NB4 (cell line): ENCODE results near the gene CD244.

Experiments
- POLR2A ChIP-seq: IDR thresholded peaks from 2 replicates; pipeline ENCODE4 v1.6.1; 2011; ENCODE audit warnings: mild to moderate bottlenecking; ENCODE audit not compliant: insufficient read length; ENCODE audit errors: extremely low read depth
- TF ChIP-seq, protein P1 (sequence below): IDR thresholded peaks from one replicate; pipeline ENCODE4 v1.5.1; 2012; ENCODE audit warnings: low read depth, low read length
- TF ChIP-seq, protein P2 (sequence below): IDR thresholded peaks from 2 replicates; pipeline ENCODE4 v1.6.1; 2011; ENCODE audit warnings: low read depth, low read length

DNA sequence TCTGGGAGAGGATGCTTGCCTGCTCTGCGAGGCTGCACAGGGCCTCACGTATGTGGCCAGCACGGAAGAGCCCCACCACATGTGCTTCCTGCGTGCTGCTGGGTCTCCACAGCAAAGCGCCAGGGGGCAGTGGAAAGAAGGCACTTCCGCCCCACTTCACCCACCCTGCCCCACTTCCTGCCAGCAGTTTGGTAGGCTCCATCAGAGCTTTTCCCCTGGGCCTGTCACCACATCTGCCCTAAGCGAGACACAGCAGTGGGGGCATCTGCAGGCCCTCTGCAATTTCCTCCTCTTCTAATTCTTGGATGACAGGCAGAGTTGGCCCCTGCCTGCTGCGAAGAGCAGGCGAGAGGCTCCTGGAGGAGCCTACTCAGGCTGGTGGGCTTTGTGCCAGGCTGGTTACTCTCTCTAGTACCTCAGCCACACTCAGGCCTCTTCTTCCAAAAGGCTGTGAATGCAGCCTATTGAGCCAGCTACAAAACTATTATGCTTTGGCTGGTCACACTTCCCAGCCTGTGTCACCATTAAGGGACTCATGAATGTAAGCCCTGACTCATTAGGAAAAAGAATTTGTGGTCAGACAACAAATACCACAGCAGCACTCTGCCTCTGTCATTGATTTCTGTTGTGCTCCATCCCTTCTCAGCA, 25.0 kb downstream of the CD244 start:
- TF ChIP-seq POLR2A = peak; percentile 18
- TF ChIP-seq, protein P1, sequence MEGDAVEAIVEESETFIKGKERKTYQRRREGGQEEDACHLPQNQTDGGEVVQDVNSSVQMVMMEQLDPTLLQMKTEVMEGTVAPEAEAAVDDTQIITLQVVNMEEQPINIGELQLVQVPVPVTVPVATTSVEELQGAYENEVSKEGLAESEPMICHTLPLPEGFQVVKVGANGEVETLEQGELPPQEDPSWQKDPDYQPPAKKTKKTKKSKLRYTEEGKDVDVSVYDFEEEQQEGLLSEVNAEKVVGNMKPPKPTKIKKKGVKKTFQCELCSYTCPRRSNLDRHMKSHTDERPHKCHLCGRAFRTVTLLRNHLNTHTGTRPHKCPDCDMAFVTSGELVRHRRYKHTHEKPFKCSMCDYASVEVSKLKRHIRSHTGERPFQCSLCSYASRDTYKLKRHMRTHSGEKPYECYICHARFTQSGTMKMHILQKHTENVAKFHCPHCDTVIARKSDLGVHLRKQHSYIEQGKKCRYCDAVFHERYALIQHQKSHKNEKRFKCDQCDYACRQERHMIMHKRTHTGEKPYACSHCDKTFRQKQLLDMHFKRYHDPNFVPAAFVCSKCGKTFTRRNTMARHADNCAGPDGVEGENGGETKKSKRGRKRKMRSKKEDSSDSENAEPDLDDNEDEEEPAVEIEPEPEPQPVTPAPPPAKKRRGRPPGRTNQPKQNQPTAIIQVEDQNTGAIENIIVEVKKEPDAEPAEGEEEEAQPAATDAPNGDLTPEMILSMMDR = peak; percentile 50
- TF ChIP-seq, protein P2, sequence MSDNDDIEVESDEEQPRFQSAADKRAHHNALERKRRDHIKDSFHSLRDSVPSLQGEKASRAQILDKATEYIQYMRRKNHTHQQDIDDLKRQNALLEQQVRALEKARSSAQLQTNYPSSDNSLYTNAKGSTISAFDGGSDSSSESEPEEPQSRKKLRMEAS = peak; percentile 96
